ENCODE data around the gene ABCC11.

DNA sequence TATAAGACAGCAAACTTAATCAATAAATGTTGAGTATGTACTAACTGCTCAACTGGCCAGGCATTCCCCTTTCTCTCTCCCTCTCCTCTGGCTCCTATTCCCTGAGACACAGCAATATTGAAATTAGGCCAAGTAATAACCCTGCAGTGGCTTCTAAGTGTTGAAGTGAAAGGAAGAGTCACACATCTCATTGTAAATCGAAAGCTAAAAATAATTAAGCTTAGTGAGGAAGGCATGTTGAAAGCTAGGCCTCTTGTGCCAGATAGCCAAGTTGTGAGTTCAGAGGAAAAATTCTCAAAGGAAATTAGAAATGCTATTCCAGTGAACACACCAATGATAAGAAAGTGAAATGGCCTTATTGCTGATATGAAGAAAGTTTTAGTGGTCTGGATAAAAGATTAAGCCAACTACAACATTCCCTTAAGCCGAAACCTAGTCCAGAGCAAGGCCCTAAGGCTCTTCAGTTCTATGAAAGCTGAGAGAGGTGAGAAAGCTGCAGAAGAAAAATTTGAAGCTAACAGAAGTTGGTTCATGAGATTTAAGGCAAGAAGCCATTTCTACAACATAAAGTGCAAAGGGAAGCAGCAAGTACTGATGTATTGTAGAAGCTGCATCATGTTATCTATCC lies 35.4 kb upstream of the ABCC11 start:
- TF ChIP-seq POLR2A (IDR thresholded peaks at IDR 0.05; ENCODE audit: low read length): no peak
- TF ChIP-seq CTCF (IDR thresholded peaks at IDR 0.05): no peak
- TF ChIP-seq, protein P1, sequence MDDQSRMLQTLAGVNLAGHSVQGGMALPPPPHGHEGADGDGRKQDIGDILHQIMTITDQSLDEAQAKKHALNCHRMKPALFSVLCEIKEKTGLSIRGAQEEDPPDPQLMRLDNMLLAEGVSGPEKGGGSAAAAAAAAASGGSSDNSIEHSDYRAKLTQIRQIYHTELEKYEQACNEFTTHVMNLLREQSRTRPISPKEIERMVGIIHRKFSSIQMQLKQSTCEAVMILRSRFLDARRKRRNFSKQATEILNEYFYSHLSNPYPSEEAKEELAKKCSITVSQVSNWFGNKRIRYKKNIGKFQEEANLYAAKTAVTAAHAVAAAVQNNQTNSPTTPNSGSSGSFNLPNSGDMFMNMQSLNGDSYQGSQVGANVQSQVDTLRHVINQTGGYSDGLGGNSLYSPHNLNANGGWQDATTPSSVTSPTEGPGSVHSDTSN (IDR thresholded peaks at IDR 0.05): no peak
- TF ChIP-seq MAFK (IDR thresholded peaks at IDR 0.05; ENCODE audit: partially characterized antibody): no peak
- no peak for TF ChIP-seq SMC3 (IDR thresholded peaks at IDR 0.05)
- no peak for TF ChIP-seq REST (IDR thresholded peaks at IDR 0.05)
- no peak for TF ChIP-seq JUN (IDR thresholded peaks at IDR 0.05)
- no peak for TF ChIP-seq HDAC2 (IDR thresholded peaks at IDR 0.05)
- TF ChIP-seq, protein P2, sequence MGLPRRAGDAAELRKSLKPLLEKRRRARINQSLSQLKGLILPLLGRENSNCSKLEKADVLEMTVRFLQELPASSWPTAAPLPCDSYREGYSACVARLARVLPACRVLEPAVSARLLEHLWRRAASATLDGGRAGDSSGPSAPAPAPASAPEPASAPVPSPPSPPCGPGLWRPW (IDR thresholded peaks at IDR 0.05): no peak
- no peak for TF ChIP-seq RFX5 (IDR thresholded peaks at IDR 0.05)
- TF ChIP-seq KDM1A (IDR thresholded peaks at IDR 0.05; ENCODE audit: low read depth): no peak
